ENCODE results near the gene MET.

DNA sequence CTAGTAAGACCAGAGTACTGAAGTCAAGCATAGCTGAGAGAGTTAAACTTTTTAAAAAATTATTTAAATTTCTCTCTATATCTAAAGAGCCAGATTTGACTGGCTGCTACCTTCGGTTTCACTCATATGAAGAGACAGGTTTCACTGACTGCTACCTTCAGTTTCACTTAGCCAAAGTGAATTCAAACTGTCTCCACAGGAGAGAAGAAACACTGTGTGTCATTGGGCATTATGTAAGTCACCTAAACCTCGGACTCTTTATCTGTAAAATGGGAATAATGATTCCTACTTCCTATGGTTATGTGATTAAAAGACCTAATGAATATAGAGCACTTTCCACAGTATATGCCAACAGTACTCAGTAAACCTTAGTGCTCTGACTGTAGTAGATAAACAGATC, 41.6 kb upstream of the MET start:
- TF ChIP-seq, protein P1, sequence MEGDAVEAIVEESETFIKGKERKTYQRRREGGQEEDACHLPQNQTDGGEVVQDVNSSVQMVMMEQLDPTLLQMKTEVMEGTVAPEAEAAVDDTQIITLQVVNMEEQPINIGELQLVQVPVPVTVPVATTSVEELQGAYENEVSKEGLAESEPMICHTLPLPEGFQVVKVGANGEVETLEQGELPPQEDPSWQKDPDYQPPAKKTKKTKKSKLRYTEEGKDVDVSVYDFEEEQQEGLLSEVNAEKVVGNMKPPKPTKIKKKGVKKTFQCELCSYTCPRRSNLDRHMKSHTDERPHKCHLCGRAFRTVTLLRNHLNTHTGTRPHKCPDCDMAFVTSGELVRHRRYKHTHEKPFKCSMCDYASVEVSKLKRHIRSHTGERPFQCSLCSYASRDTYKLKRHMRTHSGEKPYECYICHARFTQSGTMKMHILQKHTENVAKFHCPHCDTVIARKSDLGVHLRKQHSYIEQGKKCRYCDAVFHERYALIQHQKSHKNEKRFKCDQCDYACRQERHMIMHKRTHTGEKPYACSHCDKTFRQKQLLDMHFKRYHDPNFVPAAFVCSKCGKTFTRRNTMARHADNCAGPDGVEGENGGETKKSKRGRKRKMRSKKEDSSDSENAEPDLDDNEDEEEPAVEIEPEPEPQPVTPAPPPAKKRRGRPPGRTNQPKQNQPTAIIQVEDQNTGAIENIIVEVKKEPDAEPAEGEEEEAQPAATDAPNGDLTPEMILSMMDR (IDR thresholded peaks at IDR 0.05; ENCODE audit: low read depth, low read length, missing input control), result no peak
- TF ChIP-seq, protein P2, sequence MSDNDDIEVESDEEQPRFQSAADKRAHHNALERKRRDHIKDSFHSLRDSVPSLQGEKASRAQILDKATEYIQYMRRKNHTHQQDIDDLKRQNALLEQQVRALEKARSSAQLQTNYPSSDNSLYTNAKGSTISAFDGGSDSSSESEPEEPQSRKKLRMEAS (IDR thresholded peaks at IDR 0.05), result no peak
- TF ChIP-seq, protein P3, sequence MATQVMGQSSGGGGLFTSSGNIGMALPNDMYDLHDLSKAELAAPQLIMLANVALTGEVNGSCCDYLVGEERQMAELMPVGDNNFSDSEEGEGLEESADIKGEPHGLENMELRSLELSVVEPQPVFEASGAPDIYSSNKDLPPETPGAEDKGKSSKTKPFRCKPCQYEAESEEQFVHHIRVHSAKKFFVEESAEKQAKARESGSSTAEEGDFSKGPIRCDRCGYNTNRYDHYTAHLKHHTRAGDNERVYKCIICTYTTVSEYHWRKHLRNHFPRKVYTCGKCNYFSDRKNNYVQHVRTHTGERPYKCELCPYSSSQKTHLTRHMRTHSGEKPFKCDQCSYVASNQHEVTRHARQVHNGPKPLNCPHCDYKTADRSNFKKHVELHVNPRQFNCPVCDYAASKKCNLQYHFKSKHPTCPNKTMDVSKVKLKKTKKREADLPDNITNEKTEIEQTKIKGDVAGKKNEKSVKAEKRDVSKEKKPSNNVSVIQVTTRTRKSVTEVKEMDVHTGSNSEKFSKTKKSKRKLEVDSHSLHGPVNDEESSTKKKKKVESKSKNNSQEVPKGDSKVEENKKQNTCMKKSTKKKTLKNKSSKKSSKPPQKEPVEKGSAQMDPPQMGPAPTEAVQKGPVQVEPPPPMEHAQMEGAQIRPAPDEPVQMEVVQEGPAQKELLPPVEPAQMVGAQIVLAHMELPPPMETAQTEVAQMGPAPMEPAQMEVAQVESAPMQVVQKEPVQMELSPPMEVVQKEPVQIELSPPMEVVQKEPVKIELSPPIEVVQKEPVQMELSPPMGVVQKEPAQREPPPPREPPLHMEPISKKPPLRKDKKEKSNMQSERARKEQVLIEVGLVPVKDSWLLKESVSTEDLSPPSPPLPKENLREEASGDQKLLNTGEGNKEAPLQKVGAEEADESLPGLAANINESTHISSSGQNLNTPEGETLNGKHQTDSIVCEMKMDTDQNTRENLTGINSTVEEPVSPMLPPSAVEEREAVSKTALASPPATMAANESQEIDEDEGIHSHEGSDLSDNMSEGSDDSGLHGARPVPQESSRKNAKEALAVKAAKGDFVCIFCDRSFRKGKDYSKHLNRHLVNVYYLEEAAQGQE (IDR thresholded peaks at IDR 0.05), result no peak
- TF ChIP-seq, protein P4, sequence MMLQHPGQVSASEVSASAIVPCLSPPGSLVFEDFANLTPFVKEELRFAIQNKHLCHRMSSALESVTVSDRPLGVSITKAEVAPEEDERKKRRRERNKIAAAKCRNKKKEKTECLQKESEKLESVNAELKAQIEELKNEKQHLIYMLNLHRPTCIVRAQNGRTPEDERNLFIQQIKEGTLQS (IDR thresholded peaks at IDR 0.05), result no peak
- TF ChIP-seq SP1 (IDR thresholded peaks at IDR 0.05) (no peak), YY1 (IDR thresholded peaks at IDR 0.05) (no peak), GABPA (IDR thresholded peaks at IDR 0.05 in 1 of 2, conservative IDR thresholded peaks at IDR 0.05 in 1 of 2) (no peak), TAF1 (conservative IDR thresholded peaks at IDR 0.05) (no peak)
